ENCODE results near the gene ARHGAP26.
A peak's percentile ranks its signal among the peaks of the same experiment; 100 is the strongest.
"Not testable (repeated sequence)": the region's sequence is repeated elsewhere in the genome, so short reads cannot be mapped to it uniquely, and the experiment has no call there.

The ARHGAP26 gene

DNA sequence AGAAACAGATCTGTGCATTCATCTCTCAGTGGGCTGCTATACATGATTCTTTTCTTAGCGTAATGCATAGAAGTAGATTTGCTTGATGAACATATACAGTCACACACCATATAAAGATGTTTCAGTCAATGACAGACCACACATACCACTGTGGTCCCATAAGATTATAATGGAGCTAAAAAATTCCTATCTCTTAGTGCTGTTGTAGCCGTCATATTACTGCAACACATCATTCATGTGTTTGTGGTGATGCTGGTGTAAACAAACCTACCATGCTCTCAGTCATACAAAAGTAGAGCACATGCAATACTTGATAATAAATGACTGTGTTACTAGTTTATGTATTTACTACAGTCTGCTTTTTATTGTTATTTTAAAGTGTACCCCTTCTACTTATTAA is 214.3 kb downstream of the ARHGAP26 start:
- no peak for DNase-seq (ENCODE audit: low spot score)

DNA sequence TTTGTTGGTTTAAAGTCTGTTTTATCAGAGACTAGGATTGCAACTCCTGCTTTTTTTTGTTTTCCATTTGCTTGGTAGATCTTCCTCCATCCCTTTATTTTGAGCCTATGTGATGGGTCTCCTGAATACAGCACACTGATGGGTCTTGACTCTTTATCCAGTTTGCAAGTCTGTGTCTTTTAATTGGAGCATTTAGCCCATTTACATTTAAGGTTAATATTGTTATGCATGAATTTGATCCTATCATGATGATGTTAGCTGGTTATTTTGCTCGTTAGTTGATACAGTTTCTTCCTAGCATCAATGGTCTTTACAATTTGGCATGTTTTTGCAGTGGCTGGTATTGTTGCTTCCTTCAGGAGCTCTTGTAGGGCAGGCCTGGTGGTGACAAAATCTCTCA is 219.1 kb downstream of the ARHGAP26 start:
- DNase-seq (ENCODE audit: low spot score), result not testable (repeated sequence)

- DNase-seq (ENCODE audit: low spot score), result not testable (repeated sequence)
Observed at GRCh38 chr5:142990073-142990472, 219.9 kb downstream of the ARHGAP26 start.

DNA sequence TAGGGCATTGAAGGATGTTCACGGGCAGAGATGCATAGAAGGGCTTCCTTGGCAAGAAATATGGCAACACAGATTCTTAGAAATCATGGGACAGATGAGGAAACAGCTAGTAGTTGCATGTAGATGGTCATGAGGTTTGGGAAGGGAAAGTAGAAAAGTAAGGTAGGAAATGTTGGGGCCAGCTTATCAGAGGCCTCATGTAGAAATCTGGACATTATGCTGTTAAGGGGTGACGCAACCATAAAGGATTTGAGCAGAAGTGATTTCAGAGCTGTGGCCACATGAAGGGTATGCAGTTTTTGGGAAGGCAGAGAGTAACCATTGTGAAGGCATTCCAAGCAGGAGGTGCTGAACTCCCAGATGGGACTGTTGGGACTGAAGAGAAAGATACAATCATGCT is 224.0 kb downstream of the ARHGAP26 start:
- no peak for DNase-seq (ENCODE audit: low spot score)

GRCh38 chr5:142995621-142996020 is 225.4 kb downstream of the ARHGAP26 start:
- DNase-seq (ENCODE audit: low spot score), result not testable (repeated sequence)

- no peak for DNase-seq (ENCODE audit: low spot score)
Observed at GRCh38 chr5:142997591-142997990, 227.4 kb downstream of the ARHGAP26 start.

GRCh38 chr5:142998316-142999020 is 228.3 kb downstream of the ARHGAP26 start:
- no peak for DNase-seq (ENCODE audit: low spot score)

DNA sequence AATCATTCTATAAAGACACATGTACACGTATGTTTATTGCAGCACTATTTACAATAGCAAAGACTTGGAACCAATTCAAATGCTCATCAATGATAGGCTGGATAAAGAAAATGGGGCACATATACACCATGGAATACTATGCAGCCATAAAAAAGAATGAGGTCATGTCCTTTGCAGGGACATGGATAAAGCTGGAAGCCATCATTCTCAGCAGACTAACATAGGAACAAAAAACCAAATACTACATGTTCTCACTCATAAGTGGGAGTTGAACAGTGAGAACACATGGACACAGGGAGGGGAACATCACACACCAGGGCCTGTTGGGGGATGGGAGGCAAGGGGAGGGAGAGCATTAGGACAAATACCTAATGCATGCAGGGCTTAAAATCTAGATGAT is 230.4 kb downstream of the ARHGAP26 start:
- DNase-seq (ENCODE audit: low spot score), result not testable (repeated sequence)

DNA sequence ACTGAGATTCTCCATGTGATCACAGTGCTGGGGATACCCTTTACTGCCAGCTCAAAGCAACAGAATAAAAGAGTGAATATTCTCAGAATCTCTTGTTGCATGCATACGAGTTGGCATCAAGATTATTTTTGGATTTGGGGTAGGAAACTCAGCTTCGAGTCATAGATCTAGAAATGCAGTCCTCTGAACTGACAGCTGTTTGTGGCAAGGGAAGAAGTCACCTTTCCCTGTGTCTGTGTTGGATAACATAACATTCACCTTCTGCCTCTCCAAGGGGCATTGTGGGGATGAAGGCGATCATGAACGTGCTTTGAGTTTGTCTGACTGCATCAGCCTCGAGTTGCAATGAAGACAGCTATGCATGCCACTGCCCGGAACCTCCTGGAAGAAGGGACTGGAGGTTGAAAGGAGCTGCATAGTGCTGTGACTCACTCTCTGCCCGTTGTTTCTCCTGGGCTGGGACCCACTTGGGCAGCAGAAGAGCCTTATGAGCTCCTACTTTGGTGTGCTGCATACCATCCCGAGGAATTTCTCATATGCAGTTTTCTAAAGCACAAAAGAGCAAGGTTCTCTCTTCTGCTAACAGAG is 231.7 kb downstream of the ARHGAP26 start:
- no peak for DNase-seq (ENCODE audit: low spot score)

DNA sequence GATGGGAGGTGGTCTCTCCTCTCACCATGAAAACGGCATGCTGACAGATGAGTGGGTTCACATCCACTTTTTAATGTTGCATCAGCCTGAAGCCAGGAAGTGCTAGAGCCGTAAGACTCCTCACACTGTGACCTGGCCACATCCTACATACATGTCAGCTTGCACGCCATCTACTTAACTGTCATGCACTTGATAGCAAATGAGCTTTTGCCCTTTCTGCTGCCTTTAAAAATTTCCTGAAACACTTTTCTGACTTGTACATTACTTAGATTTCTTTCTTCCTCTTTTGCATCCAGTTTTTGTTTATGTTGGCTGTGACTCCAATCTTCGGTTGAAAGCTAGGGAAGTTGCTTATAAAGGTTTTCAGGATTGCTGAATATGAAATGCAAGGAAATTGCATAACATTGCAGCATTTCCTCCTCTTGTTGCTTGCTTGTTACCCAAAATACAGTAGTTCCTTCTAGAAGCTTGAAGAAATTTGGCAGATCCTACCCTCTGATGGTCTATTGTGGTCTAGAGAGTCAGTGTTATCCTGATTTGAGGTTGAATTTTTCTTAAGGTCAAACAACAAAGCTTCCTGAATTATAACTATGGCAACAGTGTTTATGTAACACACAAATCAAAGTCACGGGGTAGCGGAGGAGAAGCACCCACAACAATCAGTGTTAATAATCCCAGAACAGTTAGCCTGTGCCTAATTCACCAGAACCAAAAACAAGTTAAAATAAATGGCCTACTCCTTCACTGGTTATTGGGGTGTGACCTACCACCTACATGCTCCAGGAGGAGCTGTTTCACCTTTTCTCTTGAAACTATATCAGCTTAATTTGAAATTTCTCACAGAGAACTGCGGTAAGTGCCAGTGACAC is 232.5 kb downstream of the ARHGAP26 start:
- DNase-seq (ENCODE audit: low spot score), result peak; percentile 90

GRCh38 chr5:143003328-143003636 is 233.1 kb downstream of the ARHGAP26 start:
- no peak for DNase-seq (ENCODE audit: low spot score)

GRCh38 chr5:143004361-143005145 is 234.4 kb downstream of the ARHGAP26 start:
- no peak for DNase-seq (ENCODE audit: low spot score)

DNA sequence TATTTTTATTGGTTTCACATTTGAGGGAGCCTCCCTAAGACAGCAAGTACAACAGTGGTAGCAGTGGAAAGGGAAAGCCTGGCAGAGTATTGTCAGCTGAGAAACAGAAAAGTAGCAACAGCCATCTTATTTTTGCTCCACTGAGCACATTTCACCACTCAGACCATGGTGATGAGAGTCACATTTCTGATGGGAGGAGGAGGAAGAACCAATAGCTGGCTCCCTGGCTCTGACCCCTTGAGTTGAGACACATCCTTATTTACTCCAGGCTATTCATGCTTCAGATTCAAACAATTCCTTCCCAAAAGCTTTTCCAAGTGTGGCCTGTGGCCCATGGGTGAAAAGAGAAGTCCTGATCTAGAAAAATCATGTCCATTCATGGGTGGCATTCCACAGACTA is 236.3 kb downstream of the ARHGAP26 start:
- DNase-seq (ENCODE audit: low spot score), result no peak

DNA sequence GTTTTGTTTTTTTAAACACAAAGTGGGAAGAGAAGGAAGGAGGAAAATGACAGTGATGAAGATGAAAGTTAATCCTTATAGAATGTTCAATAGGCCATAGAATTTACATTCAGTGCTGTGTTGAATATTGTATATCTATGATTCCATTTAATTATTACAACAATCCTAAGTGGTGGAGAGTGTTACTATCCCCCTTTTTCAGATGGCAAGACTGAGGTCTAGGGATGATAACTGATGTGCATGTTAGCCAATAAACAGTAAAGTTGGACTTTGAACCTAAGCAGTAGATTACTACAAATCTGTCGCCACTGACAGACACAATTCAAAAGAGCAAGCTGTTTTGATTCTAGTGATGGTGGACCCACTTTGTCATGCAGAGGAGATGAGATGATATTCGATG is 237.9 kb downstream of the ARHGAP26 start:
- DNase-seq (ENCODE audit: low spot score), result no peak

GRCh38 chr5:143008809-143009521 is 238.8 kb downstream of the ARHGAP26 start:
- peak; percentile 80 for DNase-seq (ENCODE audit: low spot score)

DNA sequence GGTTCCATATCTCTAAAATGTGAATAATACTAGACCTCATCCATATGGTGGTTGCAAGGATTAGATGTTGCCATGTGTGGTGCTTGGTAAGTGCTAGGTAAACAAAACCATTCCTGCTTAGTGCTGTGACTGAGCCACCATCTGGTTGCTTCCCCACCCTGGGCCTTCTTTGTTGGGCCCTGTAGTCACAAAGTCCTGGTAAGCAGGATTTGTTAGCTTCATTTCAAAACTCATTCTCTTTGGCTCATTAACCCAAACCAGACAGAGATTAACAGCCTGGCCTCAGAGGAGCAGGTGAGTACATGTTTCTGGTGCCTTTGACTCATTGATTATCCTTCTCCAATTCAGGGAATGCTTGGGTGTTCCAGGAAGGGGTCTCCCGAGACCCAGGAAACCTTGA is 240.2 kb downstream of the ARHGAP26 start:
- no peak for DNase-seq (ENCODE audit: low spot score)

GRCh38 chr5:143011585-143011984 is 241.4 kb downstream of the ARHGAP26 start:
- DNase-seq (ENCODE audit: low spot score), result no peak

DNA sequence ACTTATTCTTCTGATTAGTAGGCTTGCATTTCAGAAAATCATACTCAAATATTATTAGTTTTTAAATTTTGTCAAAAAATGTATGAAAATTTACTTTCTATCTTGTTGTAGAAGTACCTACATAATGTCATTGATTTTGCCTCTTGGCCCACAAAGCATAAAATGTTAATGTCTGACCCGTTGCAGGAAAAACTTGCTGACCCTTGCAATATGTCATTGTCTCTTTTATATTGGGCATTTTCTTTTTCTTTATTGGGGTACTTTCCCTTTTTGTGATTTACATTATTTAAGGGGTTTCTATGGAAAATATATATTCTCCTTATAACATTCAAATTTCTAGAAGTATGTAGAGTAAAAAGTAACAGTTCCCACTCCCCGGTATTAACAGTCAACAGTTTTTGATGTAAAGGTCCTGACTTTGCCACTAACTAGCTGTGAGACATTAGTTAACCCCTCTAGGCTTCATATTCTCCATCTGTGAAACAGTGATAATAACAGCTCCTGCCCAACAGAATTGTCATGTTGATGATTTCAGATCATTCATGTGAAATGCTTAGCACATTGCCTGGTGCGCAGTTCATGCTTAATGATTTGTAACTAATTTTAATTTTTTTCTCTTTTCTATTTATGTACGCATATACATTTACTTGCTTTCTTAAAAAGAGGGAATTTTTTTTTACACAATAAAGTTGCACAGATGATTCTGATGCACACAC is 243.2 kb downstream of the ARHGAP26 start:
- no peak for DNase-seq (ENCODE audit: low spot score)

- DNase-seq (ENCODE audit: low spot score), result no peak
Observed at GRCh38 chr5:143014017-143014651, 244.0 kb downstream of the ARHGAP26 start.

GRCh38 chr5:143016777-143017516 is 246.8 kb downstream of the ARHGAP26 start:
- peak; percentile 54 for DNase-seq (ENCODE audit: low spot score)
